Heart left ventricle (tissue), 16 donors: ENCODE measurements around the gene GCGR. TPM values are rescaled to one million over a fixed set of nuclear protein-coding genes. Genes with fewer than 3 reads are reported as not detected.

Experiments used
- ATAC-seq, 4 donors: fragments of 200-7000 bp; cut with Tn5 transposase; one replicate each; pipeline ENCODE4 v1.9.1; 2020 to 2022; ENCODE audit warnings: moderate library complexity in 4 of 4, mild to moderate bottlenecking in 3 of 4, moderate number of reproducible peaks in 1 of 4
- DNase-seq, 5 donors: peaks; one replicate each; pipeline ENCODE4 v3.0.0-alpha.2; 2020
- H3K27ac ChIP-seq, 12 donors: fragments of 200-600 bp; sonication (generic) in 4 of 12; one replicate each; pipeline versions ENCODE4 v1.5.0 to v1.8.0; 2016 to 2022; ENCODE audit warnings: mild to moderate bottlenecking in 2 of 12
- H3K27me3 ChIP-seq, 9 donors: fragments of 200-600 bp; sonication (generic) in 2 of 9; one replicate each; pipeline versions ENCODE4 v1.5.1 to v1.8.0; 2016 to 2022; ENCODE audit warnings: mild to moderate bottlenecking in 3 of 9
- H3K36me3 ChIP-seq, 9 donors: fragments of 200-600 bp; sonication (generic) in 2 of 9; one replicate each; pipeline versions ENCODE4 v1.5.0 to v1.8.0; 2018 to 2022; ENCODE audit warnings: mild to moderate bottlenecking in 2 of 9
- H3K4me1 ChIP-seq, 12 donors: fragments of 200-600 bp; sonication (generic) in 4 of 12; one replicate each; pipeline versions ENCODE4 v1.5.0 to v1.8.0; 2016 to 2022; ENCODE audit warnings: mild to moderate bottlenecking in 3 of 12
- H3K4me3 ChIP-seq, 12 donors: fragments of 200-600 bp; sonication (generic) in 4 of 12; one replicate each; pipeline versions ENCODE4 v1.5.0 to v1.8.0; 2017 to 2022; ENCODE audit warnings: mild to moderate bottlenecking in 9 of 12, moderate library complexity in 4 of 12
- H3K9me3 ChIP-seq, 12 donors: fragments of 200-600 bp; sonication (generic) in 4 of 12; one replicate each; pipeline versions ENCODE4 v1.5.0 to v1.8.0; 2016 to 2022; ENCODE audit warnings: mild to moderate bottlenecking in 1 of 12
- POLR2A ChIP-seq, 2 donors: fragments of 450-650 bp; IDR thresholded peaks; one replicate each; pipeline ENCODE4 v1.6.1; 2017; ENCODE audit warnings: antibody characterized with exemption in 2 of 2, mild to moderate bottlenecking in 2 of 2, moderate library complexity in 2 of 2
- WGBS, 4 donors: extraction: QIAGEN DNeasy Blood & Tissue Kit in 2 of 4; methylation state at CpG; one replicate each; pipeline versions ENCODE4 v1.1.5 to v1.1.7; 2013 to 2018; 5-methylcytosine and 5-hydroxymethylcytosine counted together
- intact Hi-C, 10 donors: fragments of 100-400 bp; cut with DNase I; formaldehyde crosslinking; loops; one replicate each; pipeline versions ENCODE4 v1.11.1 to v1.14.2; 2022
- polyA plus RNA-seq, 2 donors: library from polyadenylated mRNA; stranded (reverse); fragments of 200-250 nt; gene quantifications; one replicate each; pipeline ENCODE4 v1.2.3, GENCODE V29; 2013
- total RNA-seq, 9 donors: library from RNA; depleted of rRNA in 2 of 9; stranded (reverse); fragments of >200 nt in 2 of 9; fragmentation: NEBNext Ultra II Directional in 3 of 9; extraction: Animal tissue kit (Norgen Biotek cat#: 25700) in 3 of 9; gene quantifications; one replicate each; pipeline versions ENCODE4 v1.1.0 to v1.2.4, GENCODE V29; 2016 to 2023
- TF ChIP-seq, protein P1 (sequence below), 12 donors: fragments of 200-600 bp; sonication (generic) in 4 of 12; IDR thresholded peaks; one replicate each; pipeline versions ENCODE4 v1.5.0 to v1.8.0; 2018 to 2022; ENCODE audit warnings: antibody characterized with exemption in 12 of 12, mild to moderate bottlenecking in 5 of 12
- donor health status: ischemic (EF 13 %, LVEDD 7.1; RV severe dilation, severe dysfunction).
- donor health status: healthy with polysubstance abuse.
- donor health status: DM: no; HTN: yes; CAD: no.
- donor health status: DM: no; HTN: no; CAD: no.
- donor health status: ischemic (EF 25% LVEDD 6.9; RV normal size, moderate dysfunction).
- donor health status: ischemic (EF 25% LVEDD 5.7; RV mildly dilated, moderate dysfunction).
- donor health status: healthy.
- donor health status: DM: yes; HTN: yes; CAD: no.
- donor health status: ischemic (EF 35%, LVEDD 5.7; RV mildly dilated, moderate dysfunction).
- donor health status: nonischemic (EF 11% LVEDD 7.7; RV severe dilation, severe dysfunction).
- donor health status: DM: yes; HTN: yes; CAD: no.
- donor health status: PGD.
- donor health status: ischemic (EF 29% LVEDD 5.4; RV normal size, mild dysfunction).
- donor health status: nonischemic (EF 23%, LVEDD 6.1; RV moderate dilation, normal function).

Gene GCGR
- total and polyA plus RNA-seq, 11 donors: not detected

DNA sequence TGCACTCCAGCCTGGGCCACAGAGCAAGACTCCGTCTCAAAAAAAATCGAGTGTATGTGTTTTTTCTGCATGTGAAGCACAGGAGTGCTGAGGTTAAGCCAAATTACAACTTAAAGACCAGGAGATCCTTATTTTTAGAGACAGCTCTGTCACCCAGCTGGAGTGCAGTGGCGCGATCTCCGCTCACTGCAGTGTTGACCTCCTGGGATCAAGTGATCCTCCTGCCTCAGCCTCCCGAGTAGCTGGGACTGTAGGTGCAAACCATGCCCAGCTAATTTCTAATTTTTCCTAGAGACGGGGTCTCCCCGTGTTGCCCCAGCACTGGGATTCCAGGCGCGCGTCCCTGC lies 38.4 kb downstream of the GCGR start:
- no peaks in the 10 kb centered on the region for H3K9me3 ChIP-seq
- DNase-seq (no peak), ATAC-seq (no peak)
- H3K4me1 ChIP-seq: peaks cover 0 to 16% (median 4%) of the 10 kb centered on the region in 12 donors
- WGBS, 4 donors: 95% methylated on average over 11 of the region's 11 CpGs
- peaks cover 0 to 52% (median 51%) of the 10 kb centered on the region in 9 donors for H3K36me3 ChIP-seq
- no peak overlapping the region for H3K27ac ChIP-seq
- H3K27me3 ChIP-seq: no peaks in the 10 kb centered on the region
- intact Hi-C loops: no loop called here
- no peak for TF ChIP-seq POLR2A (IDR thresholded peaks at IDR 0.05)
- TF ChIP-seq, protein P1, sequence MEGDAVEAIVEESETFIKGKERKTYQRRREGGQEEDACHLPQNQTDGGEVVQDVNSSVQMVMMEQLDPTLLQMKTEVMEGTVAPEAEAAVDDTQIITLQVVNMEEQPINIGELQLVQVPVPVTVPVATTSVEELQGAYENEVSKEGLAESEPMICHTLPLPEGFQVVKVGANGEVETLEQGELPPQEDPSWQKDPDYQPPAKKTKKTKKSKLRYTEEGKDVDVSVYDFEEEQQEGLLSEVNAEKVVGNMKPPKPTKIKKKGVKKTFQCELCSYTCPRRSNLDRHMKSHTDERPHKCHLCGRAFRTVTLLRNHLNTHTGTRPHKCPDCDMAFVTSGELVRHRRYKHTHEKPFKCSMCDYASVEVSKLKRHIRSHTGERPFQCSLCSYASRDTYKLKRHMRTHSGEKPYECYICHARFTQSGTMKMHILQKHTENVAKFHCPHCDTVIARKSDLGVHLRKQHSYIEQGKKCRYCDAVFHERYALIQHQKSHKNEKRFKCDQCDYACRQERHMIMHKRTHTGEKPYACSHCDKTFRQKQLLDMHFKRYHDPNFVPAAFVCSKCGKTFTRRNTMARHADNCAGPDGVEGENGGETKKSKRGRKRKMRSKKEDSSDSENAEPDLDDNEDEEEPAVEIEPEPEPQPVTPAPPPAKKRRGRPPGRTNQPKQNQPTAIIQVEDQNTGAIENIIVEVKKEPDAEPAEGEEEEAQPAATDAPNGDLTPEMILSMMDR (IDR thresholded peaks at IDR 0.05): no peak
- H3K4me3 ChIP-seq: no peak overlapping the region

DNA sequence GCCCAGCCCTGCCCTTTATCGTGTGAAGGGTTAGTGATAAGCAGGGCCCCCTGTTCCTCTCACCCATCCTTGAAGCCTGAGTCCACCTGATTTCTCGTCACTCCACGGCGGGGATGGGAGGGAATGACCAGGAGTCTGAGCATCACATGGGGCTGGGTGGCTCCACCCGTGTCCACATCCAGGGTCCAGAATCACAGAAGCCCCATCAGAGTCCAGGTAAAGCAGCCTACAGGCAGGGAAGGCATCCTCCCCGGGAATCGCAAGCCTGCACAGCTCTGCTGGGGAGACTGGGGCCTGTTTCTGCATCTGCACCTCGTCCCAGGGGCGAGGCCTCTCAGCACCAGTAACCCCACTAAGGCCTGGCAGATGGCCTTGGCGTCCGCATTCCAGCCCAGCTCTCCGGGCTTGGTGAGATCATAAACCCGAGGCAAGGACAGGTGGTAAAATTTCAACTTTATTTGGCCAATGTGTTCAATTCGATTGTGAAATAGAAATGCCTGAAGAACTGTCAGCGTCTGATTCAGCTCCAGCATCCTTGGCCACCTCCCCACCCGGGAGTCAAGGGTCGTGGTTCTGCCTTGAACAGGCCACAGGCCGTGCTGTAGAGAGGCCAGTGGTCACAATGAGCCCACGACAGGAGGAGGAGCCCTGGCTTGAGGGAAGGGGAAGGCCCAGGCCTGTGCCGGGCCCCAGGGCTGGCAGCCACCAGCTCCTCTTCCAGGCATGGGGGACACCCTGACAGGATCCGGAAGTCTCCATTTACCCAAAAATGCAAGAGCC lies 39.0 kb downstream of the GCGR start:
- WGBS, 4 donors: 68 to 80% (median 78%) methylated on average over 18 to 21 of the region's 21 CpGs
- H3K9me3 ChIP-seq: no peaks in the 10 kb centered on the region
- TF ChIP-seq, protein P1 (IDR thresholded peaks at IDR 0.05): no peak
- TF ChIP-seq POLR2A (IDR thresholded peaks at IDR 0.05): no peak
- H3K4me3 ChIP-seq: no peak overlapping the region
- no peak for DNase-seq
- no peaks in the 10 kb centered on the region for H3K27me3 ChIP-seq
- peak in 1 of 4 donors; percentile 13 for ATAC-seq
- H3K36me3 ChIP-seq: peaks cover 0 to 58% (median 56%) of the 10 kb centered on the region in 9 donors
- no peak overlapping the region for H3K27ac ChIP-seq
- intact Hi-C loops: no loop called here
- peaks cover 0 to 16% (median 4%) of the 10 kb centered on the region in 12 donors for H3K4me1 ChIP-seq

DNA sequence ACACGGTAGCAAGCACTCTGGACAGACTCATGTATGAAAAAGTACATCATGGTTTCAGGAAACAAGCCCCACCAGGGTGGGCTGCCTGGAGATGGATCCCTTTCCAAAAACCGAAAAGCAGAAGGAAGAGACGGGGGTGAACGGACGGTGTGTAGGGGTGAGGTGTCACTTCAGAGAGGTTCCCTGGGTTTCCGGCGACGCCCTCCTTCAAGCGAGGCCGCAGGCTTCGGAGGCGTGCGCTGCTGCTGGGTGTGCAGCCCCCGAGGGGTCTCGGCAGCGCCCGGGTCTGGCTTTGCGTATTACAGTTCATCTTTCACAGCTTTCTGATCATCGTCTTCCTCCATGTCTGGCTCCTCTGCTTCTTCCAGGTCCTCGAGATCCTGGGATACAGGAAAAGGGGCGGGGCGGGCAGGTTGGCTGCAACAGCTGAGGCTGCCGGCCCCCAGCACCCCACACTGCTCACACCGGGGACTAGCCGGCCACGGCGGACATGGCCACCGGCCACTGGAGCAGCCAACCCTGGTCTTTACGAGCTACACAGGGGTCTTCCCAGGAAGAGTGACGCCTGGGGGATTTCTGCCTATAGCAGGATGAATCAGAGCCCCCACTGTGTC lies 39.9 kb downstream of the GCGR start:
- H3K27me3 ChIP-seq: no peaks in the 10 kb centered on the region
- intact Hi-C loops: no loop called here
- H3K4me1 ChIP-seq: peaks cover 0 to 16% (median 4%) of the 10 kb centered on the region in 12 donors
- peaks cover 0 to 67% (median 64%) of the 10 kb centered on the region in 9 donors for H3K36me3 ChIP-seq
- H3K4me3 ChIP-seq: no peak overlapping the region
- H3K9me3 ChIP-seq: no peaks in the 10 kb centered on the region
- H3K27ac ChIP-seq: no peak overlapping the region
- ATAC-seq (no peak), DNase-seq (no peak)
- TF ChIP-seq POLR2A (IDR thresholded peaks at IDR 0.05): no peak
- TF ChIP-seq, protein P1 (IDR thresholded peaks at IDR 0.05): no peak
- 88 to 93% (median 92%) methylated on average over 30 of the region's 30 CpGs for WGBS, 4 donors

DNA sequence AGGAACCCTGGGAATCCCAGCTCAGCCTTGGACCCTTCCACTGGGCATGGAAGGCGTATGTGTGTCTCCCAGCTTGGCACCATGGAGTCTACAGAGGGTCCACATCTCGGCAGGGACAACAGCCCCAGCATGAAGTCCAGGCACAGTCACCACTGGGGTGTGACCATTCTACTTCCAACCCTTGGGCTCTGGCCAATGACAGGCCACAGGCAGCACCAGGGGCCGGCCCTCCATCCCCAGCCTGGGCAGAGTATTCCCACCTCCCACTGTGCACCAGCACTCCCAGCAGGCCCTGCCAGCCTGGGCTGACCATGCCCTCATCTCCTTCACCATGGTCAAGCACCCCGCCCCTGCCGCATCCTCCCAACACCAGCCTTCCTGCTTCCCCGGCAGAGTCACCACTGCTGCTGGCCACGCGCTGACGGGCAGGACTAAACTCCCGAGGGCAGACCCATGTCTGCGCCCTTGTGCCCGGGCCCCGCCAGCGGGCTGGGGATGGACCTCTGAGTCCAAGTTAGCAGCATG lies 40.4 kb downstream of the GCGR start:
- WGBS, 4 donors: 90 to 92% (median 91%) methylated on average over 13 to 14 of the region's 14 CpGs
- intact Hi-C loops: no loop called here
- TF ChIP-seq, protein P1 (IDR thresholded peaks at IDR 0.05): no peak
- TF ChIP-seq POLR2A (IDR thresholded peaks at IDR 0.05): no peak
- Histone ChIP-seq H3K27me3 (no peaks in the 10 kb centered on the region), H3K9me3 (no peaks in the 10 kb centered on the region), H3K4me3 (no peak overlapping the region), H3K27ac (no peak overlapping the region), H3K36me3 (peaks cover 0 to 73% (median 70%) of the 10 kb centered on the region in 9 donors), H3K4me1 (peaks cover 0 to 16% (median 4%) of the 10 kb centered on the region in 12 donors)
- no peak for ATAC-seq
- DNase-seq: no peak
